Endothelial cell of umbilical vein (primary cell): ENCODE data around the gene TMIE. TPM values are rescaled to one million over a fixed set of nuclear protein-coding genes. Genes with fewer than 3 reads are reported as not detected.

ENCODE experiments used
- BruUV-seq: library from RNA; stranded (reverse); fragments of 400-500 nt; replicated peaks from 2 replicates; lab custom pipeline; 2021; lab: Mats Ljungman, UMichigan
- CTCF ChIA-PET: fragments of 300-600, 350-600 bp; sonication (Branson Sonifier 250); formaldehyde crosslinking; loops from one replicate; lab custom pipeline; 2021; ENCODE audit warnings: antibody characterized with exemption, inconsistent platforms; lab: Charles Lee
- POLR2A ChIA-PET: fragments of 300-600, 350-600 bp; sonication (Branson Sonifier 250); formaldehyde crosslinking; loops from one replicate; lab custom pipeline; 2021; ENCODE audit warnings: antibody characterized with exemption, inconsistent platforms; lab: Charles Lee
- DNase-seq: peaks from one replicate; pipeline ENCODE4 v3.0.0-alpha.2; 2011; ENCODE audit warnings: low read depth, low spot score
- FAIRE-seq: peaks from 2 replicates; lab custom pipeline; 2011; peaks lifted over from hg19 to GRCh38; lab: Jason Lieb, UNC
- H2AFZ ChIP-seq: 2 replicates; pipeline ENCODE4 v1.6.0; 2012; ENCODE audit warnings: low read depth, low read length, control low read depth, inconsistent platforms
- H3K27ac ChIP-seq: 2 replicates; pipeline ENCODE4 v1.5.1; 2011; ENCODE audit warnings: low read depth, mild to moderate bottlenecking, control low read depth, low read length, moderate library complexity; ENCODE audit not compliant: insufficient read depth
- H3K27me3 ChIP-seq, 2 experiments: 2 replicates each; pipeline versions ENCODE4 v1.6.0 to v1.6.1; 2011; ENCODE audit warnings: low read length in 2 of 2, mixed read lengths in 1 of 2; ENCODE audit not compliant: control insufficient read depth in 2 of 2, insufficient read depth in 2 of 2
- H3K36me3 ChIP-seq, 2 experiments: 2 replicates in 1 of 2; 3 replicates in 1 of 2; pipeline ENCODE4 v1.5.1; 2011; ENCODE audit warnings: low read length in 2 of 2, mild to moderate bottlenecking in 1 of 2, moderate library complexity in 1 of 2; ENCODE audit not compliant: control insufficient read depth in 2 of 2, insufficient read depth in 2 of 2; ENCODE audit errors: extremely low read depth in 1 of 2
- H3K4me1 ChIP-seq: 3 replicates; pipeline ENCODE4 v1.5.1; 2011; ENCODE audit warnings: mild to moderate bottlenecking, low read length; ENCODE audit not compliant: control insufficient read depth, insufficient read depth; ENCODE audit errors: extremely low read depth
- H3K4me2 ChIP-seq: 2 replicates; pipeline ENCODE4 v1.6.1; 2011; ENCODE audit warnings: low read length, control low read depth, mixed read lengths; ENCODE audit not compliant: insufficient read depth
- H3K4me3 ChIP-seq, 3 experiments: fragments of 200-600 bp in 1 of 3; sonication (generic), shearing (Covaris generic) in 1 of 3; replicated peaks in 1 of 3; 2 replicates each; pipeline ENCODE4 v1.5.1; 2011 to 2016; ENCODE audit warnings: control low read depth in 3 of 3, low read length in 3 of 3, mild to moderate bottlenecking in 2 of 3, inconsistent platforms in 1 of 3, low read depth in 1 of 3, moderate library complexity in 1 of 3; ENCODE audit not compliant: insufficient read depth in 1 of 3
- H3K79me2 ChIP-seq: 2 replicates; pipeline ENCODE4 v1.6.0; 2012; ENCODE audit warnings: low read length, inconsistent platforms; ENCODE audit not compliant: control insufficient read depth, insufficient read depth
- H3K9ac ChIP-seq: replicated peaks from 2 replicates; pipeline ENCODE3; 2011; ENCODE audit warnings: low read length, control low read depth; ENCODE audit not compliant: insufficient read depth; ENCODE audit errors: extremely low read depth
- H3K9me1 ChIP-seq: replicated peaks from 3 replicates; pipeline ENCODE4 v1.6.0; 2011; ENCODE audit warnings: mild to moderate bottlenecking, low read length; ENCODE audit not compliant: control insufficient read depth, insufficient read depth; ENCODE audit errors: extremely low read depth
- H3K9me3 ChIP-seq: replicated peaks from 2 replicates; pipeline ENCODE4 v1.5.1; 2012; ENCODE audit warnings: low read length, inconsistent platforms; ENCODE audit not compliant: control insufficient read depth, insufficient read depth
- H4K20me1 ChIP-seq: replicated peaks from 2 replicates; pipeline ENCODE3; 2011; ENCODE audit warnings: mild to moderate bottlenecking, low read length; ENCODE audit not compliant: control insufficient read depth, insufficient read depth; ENCODE audit errors: extremely low read depth
- EZH2 ChIP-seq: IDR thresholded peaks from 2 replicates; pipeline ENCODE4 v1.6.1; 2012; ENCODE audit warnings: borderline replicate concordance, low read depth, mild to moderate bottlenecking, moderate library complexity, low read length, inconsistent platforms; ENCODE audit not compliant: severe bottlenecking
- FOS ChIP-seq: IDR thresholded peaks from 2 replicates; pipeline ENCODE4 v1.6.1; 2011; ENCODE audit warnings: mild to moderate bottlenecking, low read length, moderate library complexity, borderline replicate concordance; ENCODE audit not compliant: insufficient read depth
- GATA2 ChIP-seq: IDR thresholded peaks from 2 replicates; pipeline ENCODE4 v1.7.0; 2011; ENCODE audit warnings: low read depth, mild to moderate bottlenecking, moderate library complexity, mixed read lengths, low read length; ENCODE audit not compliant: insufficient read length, insufficient read depth
- JUN ChIP-seq: IDR thresholded peaks from 2 replicates; pipeline ENCODE4 v1.6.1; 2011; ENCODE audit warnings: borderline replicate concordance, low read depth; ENCODE audit not compliant: insufficient read length, insufficient read depth
- MYC ChIP-seq: IDR thresholded peaks from one replicate; pipeline ENCODE4 v1.6.1; 2011; ENCODE audit warnings: mild to moderate bottlenecking, low read depth, low read length
- POLR2A ChIP-seq: IDR thresholded peaks from 2 replicates; pipeline ENCODE4 v1.6.1; 2012; ENCODE audit warnings: low read depth, mild to moderate bottlenecking, control low read depth, low read length
- POLR2AphosphoS5 ChIP-seq: IDR thresholded peaks from 2 replicates; pipeline ENCODE4 v1.6.1; 2012; ENCODE audit warnings: low read depth, mild to moderate bottlenecking, control low read depth, low read length, moderate library complexity; ENCODE audit not compliant: insufficient read depth
- dilution Hi-C: fragments of 300-500 bp; cut with MboI; formaldehyde crosslinking; loops from one replicate; pipeline ENCODE4 v1.15.0; 2019; ENCODE audit warnings: low sequenced_read_pairs; ENCODE audit not compliant: extremely low pct_ligation_motif_present
- intact Hi-C: fragments of 100-400 bp; cut with micrococcal nuclease; formaldehyde crosslinking; loops from one replicate; pipeline ENCODE4 v1.10.0; 2022
- polyA plus RNA-seq, 4 experiments: library from polyadenylated mRNA; depleted of rRNA in 3 of 4; stranded (reverse) in 3 of 4; unstranded in 1 of 4; fragments of >200 nt; gene quantifications; 2 replicates each; pipeline versions ENCODE4 v1.2.1 to v1.2.3, GENCODE V29; 2011 to 2012; ENCODE audit warnings: missing spikeins in 1 of 4
- total RNA-seq: library from RNA; stranded (reverse); gene quantifications from 2 replicates; pipeline ENCODE4 v1.2.3, GENCODE V29; 2021
- TF ChIP-seq, protein P1 (sequence below), 2 donors: IDR thresholded peaks; 1 replicate in 1 of 2; 2 replicates in 1 of 2; pipeline ENCODE4 v1.5.1; 2011; ENCODE audit warnings: low read length in 2 of 2, mild to moderate bottlenecking in 2 of 2, moderate library complexity in 2 of 2, control low read depth in 1 of 2, inconsistent platforms in 1 of 2, low read depth in 1 of 2; ENCODE audit not compliant: insufficient read depth in 1 of 2; ENCODE audit errors: extremely low read depth in 1 of 2
- TF ChIP-seq, protein P2 (sequence below): IDR thresholded peaks from 2 replicates; pipeline ENCODE4 v1.6.1; 2011; ENCODE audit not compliant: insufficient read depth, insufficient read length

TMIE gene
- total and polyA plus RNA-seq, 2 donors (not counting 3 experiments of a cell fraction or from before 2014, with no cell fraction given) = 0.15 to 0.27 TPM

DNA sequence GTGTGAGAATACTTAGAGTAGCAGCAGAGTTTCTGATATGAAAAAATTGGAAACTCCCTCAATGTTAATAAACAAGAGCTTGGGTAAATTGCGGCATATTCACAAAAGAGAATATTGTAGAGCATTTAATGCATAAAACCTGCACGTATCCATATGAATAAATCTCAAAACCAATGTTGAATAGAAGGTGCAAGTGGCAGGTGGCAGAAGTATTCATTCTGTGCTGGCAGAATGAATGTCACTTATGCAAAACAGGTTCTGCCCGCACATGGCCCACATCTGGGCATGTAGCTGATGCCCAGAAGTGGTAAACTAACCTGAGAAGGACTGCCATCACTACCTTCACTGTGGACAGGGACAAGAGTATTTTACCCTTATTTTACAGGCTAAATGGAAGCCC, 30.6 kb downstream of the TMIE start:
- FAIRE-seq (no peak), DNase-seq (no peak)
- no peaks in the 10 kb centered on the region for H3K9me3 ChIP-seq
- no peaks in the 10 kb centered on the region for H3K4me1 ChIP-seq
- H4K20me1 ChIP-seq = no peaks in the 10 kb centered on the region
- no TSS peak for BruUV-seq
- no peak overlapping the region for H3K27ac ChIP-seq
- no peaks in the 10 kb centered on the region for H3K9me1 ChIP-seq
- no peaks in the 10 kb centered on the region for H3K36me3 ChIP-seq
- no peak overlapping the region for H3K4me3 ChIP-seq
- POLR2A ChIA-PET = no interaction called here
- H3K9ac ChIP-seq = no peak overlapping the region
- no peak for TF ChIP-seq JUN
- TF ChIP-seq GATA2 = no peak
- TF ChIP-seq EZH2 = no peak
- no peak for TF ChIP-seq FOS
- TF ChIP-seq, protein P1, sequence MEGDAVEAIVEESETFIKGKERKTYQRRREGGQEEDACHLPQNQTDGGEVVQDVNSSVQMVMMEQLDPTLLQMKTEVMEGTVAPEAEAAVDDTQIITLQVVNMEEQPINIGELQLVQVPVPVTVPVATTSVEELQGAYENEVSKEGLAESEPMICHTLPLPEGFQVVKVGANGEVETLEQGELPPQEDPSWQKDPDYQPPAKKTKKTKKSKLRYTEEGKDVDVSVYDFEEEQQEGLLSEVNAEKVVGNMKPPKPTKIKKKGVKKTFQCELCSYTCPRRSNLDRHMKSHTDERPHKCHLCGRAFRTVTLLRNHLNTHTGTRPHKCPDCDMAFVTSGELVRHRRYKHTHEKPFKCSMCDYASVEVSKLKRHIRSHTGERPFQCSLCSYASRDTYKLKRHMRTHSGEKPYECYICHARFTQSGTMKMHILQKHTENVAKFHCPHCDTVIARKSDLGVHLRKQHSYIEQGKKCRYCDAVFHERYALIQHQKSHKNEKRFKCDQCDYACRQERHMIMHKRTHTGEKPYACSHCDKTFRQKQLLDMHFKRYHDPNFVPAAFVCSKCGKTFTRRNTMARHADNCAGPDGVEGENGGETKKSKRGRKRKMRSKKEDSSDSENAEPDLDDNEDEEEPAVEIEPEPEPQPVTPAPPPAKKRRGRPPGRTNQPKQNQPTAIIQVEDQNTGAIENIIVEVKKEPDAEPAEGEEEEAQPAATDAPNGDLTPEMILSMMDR (IDR thresholded peaks at IDR 0.05; ENCODE audit: extremely low read depth in 1 of 2, insufficient read depth in 1 of 2, low read depth in 1 of 2, low read length in 2 of 2) = no peak
- TF ChIP-seq, protein P2, sequence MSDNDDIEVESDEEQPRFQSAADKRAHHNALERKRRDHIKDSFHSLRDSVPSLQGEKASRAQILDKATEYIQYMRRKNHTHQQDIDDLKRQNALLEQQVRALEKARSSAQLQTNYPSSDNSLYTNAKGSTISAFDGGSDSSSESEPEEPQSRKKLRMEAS = no peak
- TF ChIP-seq MYC = no peak
- TF ChIP-seq POLR2AphosphoS5 = no peak
- no peak for TF ChIP-seq POLR2A
- intact Hi-C loops = no loop called here
- no peak overlapping the region for H3K4me2 ChIP-seq
- dilution Hi-C loops = no loop called here
- CTCF ChIA-PET = no interaction called here
- H2AFZ ChIP-seq = no peak overlapping the region
- H3K27me3 ChIP-seq = peaks cover 6 to 11% of the 10 kb centered on the region in 2 experiments
- H3K79me2 ChIP-seq = no peaks in the 10 kb centered on the region
